Mesothelial cell of epicardium (in vitro differentiated cells): ENCODE measurements around the gene AGPAT3. TPM values are rescaled to one million over a fixed set of nuclear protein-coding genes. Genes with fewer than 3 reads are reported as not detected.

Experiments
- DNase-seq, 2 experiments: peaks; one replicate each; pipeline ENCODE4 v3.0.0; 2021; ENCODE audit warnings: low spot score in 2 of 2; ENCODE audit not compliant: unreplicated experiment in 2 of 2
- H3K27ac Mint-ChIP-seq: 2 replicates; pipeline ENCODE4 v1.8.0; 2021; ENCODE audit warnings: mixed read lengths
- H3K27me3 Mint-ChIP-seq: 2 replicates; pipeline ENCODE4 v1.8.0; 2021; ENCODE audit warnings: low read depth, mixed read lengths
- H3K36me3 Mint-ChIP-seq: 2 replicates; pipeline ENCODE4 v1.8.0; 2021; ENCODE audit warnings: mixed read lengths
- H3K4me1 Mint-ChIP-seq: 2 replicates; pipeline ENCODE4 v1.8.0; 2021; ENCODE audit warnings: mixed read lengths
- H3K4me3 Mint-ChIP-seq: 2 replicates; pipeline ENCODE4 v1.8.0; 2021; ENCODE audit warnings: mild to moderate bottlenecking, moderate library complexity, mixed read lengths
- H3K9me3 Mint-ChIP-seq: 2 replicates; pipeline ENCODE4 v1.8.0; 2021; ENCODE audit warnings: mixed read lengths
- total RNA-seq: library from RNA; stranded (reverse); gene quantifications from 3 replicates; pipeline ENCODE4 v1.2.1, GENCODE V29; 2021
- TF ChIP-seq, protein P1 (sequence below): fragments of 200-600 bp; sonication (generic); IDR thresholded peaks from one replicate; pipeline ENCODE4 v1.5.0; 2021; ENCODE audit warnings: antibody characterized with exemption; ENCODE audit not compliant: unreplicated experiment

The AGPAT3 gene
- total RNA-seq, 1 donor from 2014 or later: 71.0 TPM

GRCh38 chr21:44011579-44012473, 146.8 kb downstream of the AGPAT3 start, which contains the start of gene TRAPPC10:
TSS of gene TRAPPC10 (plus strand) at chr21:44012309. CDS start at chr21:44012494, 185 bp downstream.
- TF ChIP-seq, protein P1, sequence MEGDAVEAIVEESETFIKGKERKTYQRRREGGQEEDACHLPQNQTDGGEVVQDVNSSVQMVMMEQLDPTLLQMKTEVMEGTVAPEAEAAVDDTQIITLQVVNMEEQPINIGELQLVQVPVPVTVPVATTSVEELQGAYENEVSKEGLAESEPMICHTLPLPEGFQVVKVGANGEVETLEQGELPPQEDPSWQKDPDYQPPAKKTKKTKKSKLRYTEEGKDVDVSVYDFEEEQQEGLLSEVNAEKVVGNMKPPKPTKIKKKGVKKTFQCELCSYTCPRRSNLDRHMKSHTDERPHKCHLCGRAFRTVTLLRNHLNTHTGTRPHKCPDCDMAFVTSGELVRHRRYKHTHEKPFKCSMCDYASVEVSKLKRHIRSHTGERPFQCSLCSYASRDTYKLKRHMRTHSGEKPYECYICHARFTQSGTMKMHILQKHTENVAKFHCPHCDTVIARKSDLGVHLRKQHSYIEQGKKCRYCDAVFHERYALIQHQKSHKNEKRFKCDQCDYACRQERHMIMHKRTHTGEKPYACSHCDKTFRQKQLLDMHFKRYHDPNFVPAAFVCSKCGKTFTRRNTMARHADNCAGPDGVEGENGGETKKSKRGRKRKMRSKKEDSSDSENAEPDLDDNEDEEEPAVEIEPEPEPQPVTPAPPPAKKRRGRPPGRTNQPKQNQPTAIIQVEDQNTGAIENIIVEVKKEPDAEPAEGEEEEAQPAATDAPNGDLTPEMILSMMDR: no peak
- peaks cover 34% of the 10 kb centered on the region for H3K4me1 Mint-ChIP-seq
- H3K27me3 Mint-ChIP-seq: no peaks in the 10 kb centered on the region
- peak; percentile 77 to 84 for DNase-seq
- H3K27ac Mint-ChIP-seq: peak within 1 kb of the TSS; percentile 92
- H3K36me3 Mint-ChIP-seq: no peaks in the 10 kb centered on the region
- H3K4me3 Mint-ChIP-seq: peak within 1 kb of the TSS; percentile 84
- no peaks in the 10 kb centered on the region for H3K9me3 Mint-ChIP-seq

- TF ChIP-seq, protein P1: no peak
- peak in 1 of 2 experiments; percentile 45 for DNase-seq
- peak overlapping the region; percentile 86 for H3K27ac Mint-ChIP-seq
- H3K4me3 Mint-ChIP-seq: peak overlapping the region; percentile 84
- H3K4me1 Mint-ChIP-seq: peaks cover 34% of the 10 kb centered on the region
- H3K27me3 Mint-ChIP-seq: no peaks in the 10 kb centered on the region
- H3K9me3 Mint-ChIP-seq: no peaks in the 10 kb centered on the region
- no peaks in the 10 kb centered on the region for H3K36me3 Mint-ChIP-seq
These were observed 147.7 kb downstream of the AGPAT3 start for GRCh38 chr21:44012474-44013379.

DNA sequence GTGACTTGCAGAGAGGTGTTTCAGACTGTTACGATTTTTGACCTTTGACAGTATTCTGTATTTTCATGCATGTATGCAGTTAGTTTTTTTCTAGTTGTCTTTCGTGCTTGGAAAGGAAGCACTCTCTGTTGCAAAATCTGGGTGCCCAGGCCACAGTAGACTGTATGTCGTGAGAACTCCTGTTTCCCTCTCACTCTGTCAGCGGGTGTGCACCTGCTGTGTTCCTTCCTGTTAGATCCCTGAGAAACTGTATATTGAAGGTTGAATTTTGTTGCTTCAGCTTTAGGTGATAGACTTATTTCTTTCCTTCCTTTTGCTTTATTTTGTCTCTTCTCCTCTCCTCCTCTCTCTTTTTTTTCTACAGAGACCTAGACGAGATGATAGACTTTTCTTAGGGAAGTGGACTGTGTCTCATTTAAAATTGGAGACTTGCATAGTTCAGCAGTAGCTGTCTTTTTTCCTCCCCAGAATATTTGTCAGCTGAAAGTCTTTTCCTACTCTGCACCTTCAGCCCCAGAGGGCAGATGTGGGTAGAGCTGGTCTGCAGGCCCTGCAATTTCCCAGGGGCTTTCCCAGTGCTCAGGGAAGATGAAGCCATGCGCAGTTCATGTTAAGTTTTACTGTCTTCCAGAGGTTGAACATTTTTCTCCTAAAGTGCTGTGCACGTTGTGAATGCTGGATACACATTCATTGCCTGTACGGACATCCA, 148.5 kb downstream of the AGPAT3 start:
- peaks cover 34% of the 10 kb centered on the region for H3K4me1 Mint-ChIP-seq
- TF ChIP-seq, protein P1: no peak
- H3K9me3 Mint-ChIP-seq: no peaks in the 10 kb centered on the region
- H3K27me3 Mint-ChIP-seq: no peaks in the 10 kb centered on the region
- no peaks in the 10 kb centered on the region for H3K36me3 Mint-ChIP-seq
- DNase-seq: no peak
- peak overlapping the region; percentile 84 for H3K4me3 Mint-ChIP-seq
- H3K27ac Mint-ChIP-seq: peak overlapping the region; percentile 86

DNA sequence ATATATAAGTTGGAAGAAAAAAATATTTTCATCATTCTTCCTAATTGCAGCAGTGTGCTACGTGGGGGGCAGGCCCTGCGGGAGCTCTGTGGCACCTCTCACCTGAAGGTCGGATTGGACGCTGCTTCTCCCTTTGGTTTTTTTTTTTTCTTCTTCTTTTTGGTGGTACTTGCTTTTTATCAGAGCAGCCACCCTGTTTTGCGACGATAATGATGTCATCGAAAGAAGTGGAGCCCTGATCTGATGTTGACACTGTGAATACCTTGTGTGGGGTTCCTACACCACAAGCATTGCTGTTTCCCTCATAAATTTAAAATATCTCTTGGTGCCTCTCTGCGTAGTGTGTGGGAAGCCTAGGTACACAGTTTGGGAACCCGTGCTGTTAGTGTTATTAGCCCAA, 152.6 kb downstream of the AGPAT3 start:
- no peaks in the 10 kb centered on the region for H3K9me3 Mint-ChIP-seq
- no peak overlapping the region for H3K27ac Mint-ChIP-seq
- no peaks in the 10 kb centered on the region for H3K36me3 Mint-ChIP-seq
- TF ChIP-seq, protein P1: no peak
- no peak overlapping the region for H3K4me3 Mint-ChIP-seq
- no peaks in the 10 kb centered on the region for H3K27me3 Mint-ChIP-seq
- H3K4me1 Mint-ChIP-seq: peaks cover 24% of the 10 kb centered on the region
- no peak for DNase-seq

- Mint-ChIP-seq H3K27ac (no peak overlapping the region), H3K4me3 (no peak overlapping the region)
- TF ChIP-seq, protein P1: no peak
These were observed 153.1 kb downstream of the AGPAT3 start for GRCh38 chr21:44018127-44018526.

More at GRCh38 chr21:44018127-44018526, 153.1 kb downstream of the AGPAT3 start:
- Mint-ChIP-seq H3K27me3 (no peaks in the 10 kb centered on the region), H3K36me3 (no peaks in the 10 kb centered on the region), H3K9me3 (no peaks in the 10 kb centered on the region), H3K4me1 (peaks cover 21% of the 10 kb centered on the region)
- no peak for DNase-seq
